Activated gamma-delta T cell treated with anti-CD3 and anti-CD28 coated beads, Interleukin-2, amount 50 U/mL, for 16 hours (primary cell): Measurements from ENCODE around the gene LYPD5.
"Not testable (repeated sequence)": the region's sequence is repeated elsewhere in the genome, so short reads cannot be mapped to it uniquely, and the experiment has no call there.

Source experiments
- DNase-seq: peaks from one replicate; pipeline ENCODE4 v3.0.0-alpha.2; 2020; ENCODE audit warnings: low read depth

LYPD5 gene

DNA sequence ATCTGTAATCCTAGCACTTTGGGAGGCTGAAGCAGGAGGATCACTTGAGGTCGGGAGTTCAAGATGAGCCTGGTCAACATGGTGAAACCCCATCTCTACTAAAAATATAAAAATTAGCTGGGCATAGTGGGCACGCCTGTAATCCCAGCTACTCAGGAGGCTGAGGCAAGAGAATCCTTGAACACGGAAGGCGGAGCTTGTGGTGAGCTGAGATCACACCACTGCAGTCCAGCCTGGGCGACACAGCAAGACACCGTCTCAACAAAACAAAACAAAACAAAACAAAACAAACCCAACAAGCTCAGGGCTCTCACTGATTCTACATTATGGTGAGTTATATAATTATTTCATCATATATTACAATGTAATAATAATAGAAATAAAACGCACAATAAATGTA is 4.2 kb upstream of the LYPD5 start:
- not testable (repeated sequence) for DNase-seq

DNA sequence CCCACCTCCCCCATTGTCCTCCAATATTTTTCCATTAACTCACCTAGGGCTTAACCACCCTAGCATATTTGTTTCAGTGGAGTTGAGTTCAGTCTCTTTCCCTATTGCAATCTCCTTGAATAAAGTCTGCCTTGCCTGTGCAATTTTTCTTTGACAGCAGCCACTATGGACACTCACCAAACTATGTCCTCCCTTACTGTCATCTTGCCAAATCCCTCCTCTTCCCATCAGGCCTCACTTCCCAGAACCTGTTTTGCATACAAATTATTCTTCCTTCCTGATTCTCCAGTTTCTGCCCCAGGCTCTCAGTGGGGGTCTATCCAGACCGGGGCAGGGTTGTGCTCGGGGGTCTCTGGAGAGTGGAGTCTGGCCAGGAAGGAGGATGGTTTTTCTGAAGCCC is 2.2 kb upstream of the LYPD5 start:
- no peak for DNase-seq

DNA sequence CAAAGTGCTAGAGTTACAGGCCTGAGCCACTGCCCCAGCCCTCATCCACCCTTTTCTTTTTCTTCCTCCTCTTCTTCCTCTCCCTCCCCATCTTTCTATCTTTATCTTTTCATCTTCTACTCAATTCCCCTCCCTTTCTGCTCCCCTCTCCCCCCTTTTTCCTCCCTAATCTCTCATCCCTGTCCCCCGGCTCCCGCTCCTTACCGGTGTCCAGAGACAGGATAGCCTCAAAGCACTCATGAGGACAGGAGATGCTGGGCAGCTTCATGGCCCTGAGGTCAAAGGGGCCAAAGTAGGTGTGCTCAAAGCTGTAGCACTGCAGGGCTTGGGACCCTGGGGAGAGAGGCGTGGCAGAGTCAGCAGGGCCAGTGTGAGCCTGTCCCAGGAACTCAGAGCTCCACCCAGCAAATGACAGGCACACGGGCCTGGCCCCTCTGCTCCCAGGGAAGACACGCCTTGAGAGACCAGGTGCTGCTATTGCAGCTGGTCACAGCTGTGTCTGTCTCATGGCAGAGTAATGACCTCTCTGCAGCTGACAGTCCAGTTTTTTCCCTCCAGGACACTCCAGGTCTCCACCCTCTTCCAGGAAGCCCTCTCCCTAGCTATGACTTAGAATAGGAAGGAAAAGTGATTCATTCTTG is 2.6 kb downstream of the LYPD5 start:
- DNase-seq = no peak

DNA sequence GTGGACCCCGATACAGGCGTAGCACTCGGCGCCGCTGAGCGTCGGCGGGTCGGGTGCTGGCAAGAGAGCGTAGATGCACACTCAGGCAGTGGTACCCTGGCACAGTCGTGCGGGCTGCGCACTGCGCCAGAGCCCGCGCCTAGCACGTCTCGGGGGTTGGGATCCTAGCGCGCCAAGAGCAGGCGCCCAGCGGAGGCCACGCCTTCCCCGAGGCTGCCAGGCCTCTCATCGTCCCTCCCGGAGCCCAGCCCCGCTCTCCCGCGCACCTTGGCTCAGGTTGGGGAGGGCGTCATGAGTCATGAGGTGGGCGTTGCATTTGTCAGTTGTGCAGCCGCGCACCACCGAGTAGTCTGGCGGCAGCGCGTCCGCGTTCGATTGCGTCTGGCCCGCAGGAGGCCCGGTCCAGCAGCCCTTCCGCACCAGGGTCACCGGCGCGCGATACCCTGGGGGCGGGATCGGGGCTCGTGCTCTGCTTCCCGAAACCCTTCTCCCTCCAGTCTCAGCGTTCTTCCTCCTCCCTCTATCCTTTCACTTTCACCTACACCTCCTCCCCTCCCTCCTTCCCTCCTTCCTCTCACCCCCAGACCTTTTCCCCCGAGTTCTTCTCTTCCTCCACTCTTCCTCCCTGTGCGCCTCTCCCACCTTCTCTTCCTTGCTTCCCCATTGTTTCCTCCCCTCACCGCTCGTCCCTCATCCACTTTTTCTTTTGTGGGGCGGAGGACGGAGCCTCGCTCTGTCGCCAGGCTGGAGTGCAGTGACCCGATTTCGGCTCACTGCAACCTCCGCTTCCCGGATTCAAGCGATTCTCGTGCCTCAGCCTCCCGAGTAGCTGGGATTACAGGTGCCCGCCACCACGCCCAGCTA is 3.5 kb downstream of the LYPD5 start:
- peak; percentile 48 for DNase-seq

DNA sequence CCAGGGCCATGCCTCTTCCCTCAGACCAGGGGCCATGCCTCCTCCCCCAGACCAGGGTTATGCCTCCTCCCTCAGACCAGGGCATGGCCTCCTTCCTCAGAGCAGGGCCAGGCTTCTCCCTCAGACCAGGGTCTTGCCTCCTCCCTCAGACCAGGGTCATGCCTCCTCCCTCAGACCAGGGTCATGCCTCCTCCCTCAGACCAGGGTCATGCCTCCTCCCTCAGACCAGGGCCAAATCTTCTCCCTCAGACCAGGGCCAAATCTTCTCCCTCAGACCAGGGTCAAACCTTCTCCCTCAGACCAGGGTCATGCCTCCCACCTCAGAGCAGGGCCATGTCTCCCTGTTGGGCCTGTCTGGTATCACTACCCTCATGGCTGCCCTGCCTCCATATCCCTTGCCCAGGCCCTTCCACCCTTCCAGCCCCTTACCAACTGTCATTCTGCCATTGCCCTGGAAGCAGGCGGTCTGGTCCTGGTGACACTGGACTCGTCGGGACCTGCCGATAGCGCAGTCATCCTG is 4.2 kb downstream of the LYPD5 start:
- no peak for DNase-seq

DNA sequence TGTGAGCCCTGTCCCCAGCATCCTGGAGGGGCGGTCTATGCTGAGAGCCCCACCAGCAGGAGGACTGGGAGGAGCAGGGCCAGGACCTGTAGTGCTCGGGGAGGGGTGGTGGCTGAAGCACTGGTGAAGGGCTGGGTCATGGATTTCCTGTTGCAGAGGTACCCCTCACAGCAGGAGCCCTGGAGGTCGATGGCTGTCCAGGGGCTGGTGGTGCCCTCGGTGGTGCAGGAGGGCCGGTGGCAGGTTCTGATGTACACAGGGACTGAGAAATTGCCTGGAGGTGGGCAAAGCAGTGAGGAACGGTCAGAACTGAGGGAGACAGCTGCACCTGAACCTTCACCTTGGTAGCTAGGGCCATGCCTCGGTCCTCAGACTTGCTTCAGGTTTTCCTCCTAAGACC is 4.7 kb downstream of the LYPD5 start:
- DNase-seq = no peak

DNA sequence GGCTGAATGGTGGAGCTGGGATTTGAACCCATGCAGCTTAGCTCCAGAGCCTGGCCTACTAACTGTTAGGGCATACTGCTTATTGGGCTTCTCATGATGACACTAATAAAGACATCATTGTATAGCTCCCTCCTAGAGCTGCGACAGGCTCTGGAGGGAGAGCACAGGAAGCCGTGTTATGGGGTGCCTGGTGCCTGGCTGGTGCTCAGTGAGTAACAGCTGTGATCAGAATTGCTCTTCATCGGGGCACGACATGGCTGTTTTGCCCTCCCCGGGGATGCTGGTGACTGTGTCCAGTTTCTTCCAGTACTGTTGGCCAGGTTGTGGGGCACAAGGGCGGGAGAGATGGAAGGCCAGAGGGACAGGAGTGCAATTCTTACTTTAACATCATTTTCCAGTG is 5.1 kb downstream of the LYPD5 start:
- DNase-seq = no peak

DNA sequence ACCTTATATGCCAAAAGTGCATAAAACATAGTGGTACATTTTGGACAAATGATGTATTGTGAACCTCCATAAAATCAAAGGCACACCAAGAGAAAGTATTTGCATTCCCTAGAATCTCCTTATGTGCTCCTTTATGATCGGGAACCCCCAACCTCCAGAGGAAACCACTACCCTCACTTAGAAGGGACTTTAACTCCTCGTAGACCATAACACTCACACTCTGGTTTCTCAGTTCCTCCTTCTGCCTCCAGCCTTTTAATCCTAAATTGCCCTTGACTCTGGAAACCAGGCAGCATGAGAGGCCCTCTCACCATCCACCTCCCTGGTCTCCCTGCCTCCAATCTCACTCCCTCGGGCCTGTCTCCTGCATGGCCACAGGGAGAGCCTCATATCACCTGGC is 11.7 kb downstream of the LYPD5 start:
- DNase-seq = no peak

DNA sequence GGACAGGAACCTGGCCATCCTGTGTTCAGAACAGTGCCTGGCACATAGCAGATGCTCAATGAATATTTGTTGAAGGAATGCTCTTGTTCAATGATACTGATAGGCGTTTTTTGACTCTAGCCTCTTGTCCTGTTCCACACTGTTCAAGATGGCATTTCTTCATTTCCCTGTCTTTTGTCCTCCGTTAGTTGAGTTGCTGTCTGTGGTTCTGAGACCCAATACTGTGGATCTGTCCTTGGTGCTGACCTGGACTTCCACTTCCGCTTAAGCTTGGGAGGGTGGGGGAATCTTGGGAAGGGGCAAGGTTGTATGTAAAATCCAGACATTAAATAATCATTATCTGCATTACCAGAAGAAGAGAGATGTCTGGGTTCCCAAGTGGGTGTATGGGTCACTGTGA is 13.2 kb downstream of the LYPD5 start:
- no peak for DNase-seq

DNA sequence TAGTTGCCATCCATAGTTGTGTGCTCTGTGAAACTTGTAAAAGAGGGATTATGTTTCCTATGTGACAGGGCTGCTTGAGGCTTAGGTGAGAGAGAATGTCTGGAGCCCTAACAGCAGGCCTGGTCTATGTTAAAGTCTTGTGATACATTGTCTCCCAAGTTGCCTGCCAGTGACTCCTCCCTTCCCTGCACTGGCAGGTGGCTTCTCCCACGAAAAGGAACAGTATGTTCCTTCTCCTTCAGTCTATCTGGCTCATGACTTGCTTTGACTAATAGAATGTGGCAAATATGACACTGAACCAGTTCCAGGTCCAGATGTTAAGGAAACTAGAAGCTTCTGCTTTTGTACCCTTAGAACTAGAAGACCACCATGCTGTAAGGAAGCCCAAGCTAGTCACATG is 15.6 kb downstream of the LYPD5 start:
- DNase-seq = no peak

DNA sequence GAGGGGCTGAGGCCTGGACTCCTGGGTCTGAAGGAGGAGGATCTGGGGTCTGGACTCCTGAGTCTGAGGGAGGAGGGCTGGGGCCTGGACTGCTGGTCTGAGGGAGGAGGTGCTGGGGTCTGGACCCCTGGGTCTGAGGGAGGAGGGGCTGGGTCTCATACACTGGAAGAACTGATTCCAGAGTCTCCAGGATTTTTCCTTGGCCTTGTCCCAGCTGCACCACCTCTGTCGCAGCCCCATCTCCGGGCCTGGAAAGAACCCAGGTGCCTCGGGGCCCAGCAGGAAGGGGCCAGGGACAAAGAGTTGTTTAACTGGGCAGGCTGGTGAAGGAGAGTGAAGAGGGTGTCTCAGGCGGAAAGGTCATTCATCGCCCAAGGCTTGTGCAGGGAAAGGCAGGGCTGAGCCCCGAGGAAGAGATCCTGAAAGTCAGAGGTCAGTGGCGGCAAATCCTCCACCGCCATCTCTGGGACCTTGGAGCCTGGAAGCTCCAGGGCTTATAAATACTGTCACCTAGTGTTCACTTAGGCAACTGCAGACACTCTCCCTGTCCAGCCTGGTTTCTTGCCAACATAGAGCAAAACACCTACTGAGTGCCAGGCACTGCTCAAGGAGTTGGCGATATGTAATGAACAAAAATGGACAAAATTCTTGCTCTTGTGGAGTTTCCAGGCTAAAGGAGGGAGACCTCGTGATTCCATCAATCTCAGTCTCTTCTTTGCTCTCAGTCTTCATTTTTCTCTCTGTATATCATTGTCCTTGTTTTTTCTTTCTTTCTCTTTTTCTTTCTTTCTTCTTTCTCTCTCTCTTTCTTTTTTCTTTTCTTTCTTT is 17.1 kb downstream of the LYPD5 start:
- DNase-seq = peak; percentile 16

DNA sequence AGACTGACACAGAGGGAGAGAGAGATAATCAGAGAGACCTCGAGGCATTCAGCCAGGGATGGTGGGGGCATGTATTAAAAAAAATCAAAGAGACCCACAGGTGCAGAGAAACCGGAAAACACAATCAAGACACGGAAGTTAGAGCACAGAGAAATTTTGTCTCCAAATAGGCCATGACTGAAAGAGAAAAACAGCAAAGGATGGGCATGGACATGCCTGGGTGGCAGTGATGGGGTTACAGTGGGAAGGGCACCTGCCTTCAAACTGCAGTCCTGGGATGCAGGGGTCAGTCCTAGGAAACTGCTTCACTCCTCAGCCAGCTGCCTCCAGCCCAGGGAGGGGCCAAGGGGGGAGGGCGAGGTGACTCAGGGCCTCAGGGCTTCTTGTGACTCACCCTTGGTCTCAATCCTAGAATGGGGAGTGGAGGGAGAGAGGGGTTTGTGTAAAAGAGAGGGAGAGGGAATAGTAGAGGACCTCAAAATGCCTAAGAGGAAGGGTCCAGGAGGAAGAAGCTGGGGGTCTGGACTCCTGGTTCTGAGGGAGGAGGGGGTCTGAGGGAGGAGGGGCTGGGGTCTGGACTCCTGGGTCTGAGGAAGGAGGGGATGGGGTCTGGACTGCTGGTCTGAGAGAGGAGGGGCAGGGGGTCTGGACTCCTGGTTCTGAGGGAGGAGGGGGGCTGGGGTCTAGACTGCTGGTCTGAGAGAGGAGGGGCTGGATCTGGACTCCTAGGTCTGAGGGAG is 17.8 kb downstream of the LYPD5 start:
- peak; percentile 19 for DNase-seq

DNA sequence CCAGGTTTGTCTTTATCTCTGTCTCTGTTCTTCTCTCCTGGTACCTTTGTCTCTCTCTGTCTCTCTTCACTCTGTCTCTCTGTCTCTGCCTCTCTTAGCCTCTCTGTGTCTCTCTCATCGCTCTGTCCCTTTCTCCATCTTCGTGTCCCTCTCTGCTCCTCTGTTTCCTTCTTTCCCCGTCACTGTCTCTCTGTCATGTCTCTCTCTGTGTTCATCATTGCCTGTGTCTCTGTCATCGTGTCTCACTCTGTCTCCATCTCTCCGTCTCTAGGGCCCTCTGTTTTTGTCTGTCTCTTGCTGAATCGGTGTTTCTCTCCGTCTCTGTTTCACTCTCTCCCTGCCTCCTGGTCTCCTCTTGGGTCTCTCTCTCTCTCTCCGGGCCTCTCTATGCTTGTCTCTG is 18.6 kb downstream of the LYPD5 start:
- DNase-seq = no peak

DNA sequence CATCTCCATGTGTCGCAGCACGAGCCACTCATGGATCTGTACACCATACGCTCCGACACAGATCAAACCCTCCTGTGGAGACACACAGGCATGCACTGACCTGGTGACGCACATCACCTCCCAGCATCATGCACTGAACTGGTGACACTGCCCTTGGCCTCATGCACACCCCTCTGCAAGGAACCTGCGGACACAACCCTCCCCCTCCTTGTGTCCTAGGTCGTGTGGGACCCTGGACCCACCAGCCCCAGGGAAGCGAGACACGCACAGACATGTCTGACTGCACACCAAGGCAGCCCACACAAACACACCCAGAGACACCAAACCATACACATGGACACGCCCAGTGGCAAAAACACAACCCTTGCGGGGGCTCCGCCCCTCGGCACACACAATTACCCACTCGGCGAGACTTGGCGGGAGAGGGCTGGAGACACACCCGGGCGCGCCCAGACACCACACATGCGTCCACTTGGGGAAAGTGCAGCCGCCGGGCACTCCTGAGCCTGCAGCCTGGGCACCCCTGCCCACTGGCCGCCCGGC is 19.5 kb downstream of the LYPD5 start:
- DNase-seq = no peak

DNA sequence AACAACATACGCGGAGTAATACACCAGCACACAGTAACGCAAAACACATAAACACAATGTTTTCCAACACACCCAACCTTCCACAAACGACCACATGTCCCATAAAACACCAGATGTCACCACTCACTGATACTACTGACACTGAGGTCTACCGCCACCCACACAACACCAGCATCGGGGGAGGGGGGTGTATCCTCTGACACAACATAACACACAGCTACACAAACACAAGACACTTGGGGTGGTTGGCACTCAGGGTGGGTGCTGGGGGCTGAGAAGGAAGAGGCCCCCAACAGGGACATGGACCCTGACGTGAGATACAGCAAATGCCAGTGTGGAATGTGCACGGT is 20.0 kb downstream of the LYPD5 start:
- no peak for DNase-seq

DNA sequence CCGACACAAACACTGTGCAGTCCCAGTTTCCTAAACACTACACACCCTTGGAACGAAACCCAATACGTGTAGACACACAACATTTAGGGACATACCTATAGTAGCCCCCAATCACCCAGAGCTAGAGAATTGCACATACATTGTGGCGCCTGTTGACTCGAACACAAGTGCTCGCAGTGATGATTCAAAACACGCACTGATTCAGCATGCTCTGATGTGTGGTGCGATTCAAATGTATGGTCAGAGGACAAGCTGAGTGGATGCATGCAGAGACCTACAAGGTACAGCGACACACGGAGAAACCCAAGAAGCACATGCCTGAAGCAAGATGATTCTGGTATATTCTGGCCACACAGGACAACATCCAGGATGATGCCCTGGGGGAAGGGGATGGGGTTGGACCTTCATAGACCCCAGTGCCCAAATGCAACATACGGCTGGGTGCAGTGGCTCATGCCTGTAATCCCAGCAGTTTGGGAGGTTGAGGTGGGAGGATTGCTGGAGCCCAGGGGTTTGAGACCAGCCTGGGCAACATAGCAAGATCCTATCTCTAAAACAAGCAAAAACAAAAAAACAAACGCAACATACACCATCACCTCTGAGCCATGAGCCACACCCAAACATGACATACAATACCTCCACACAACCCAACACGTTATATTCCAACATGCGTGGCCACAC is 20.5 kb downstream of the LYPD5 start:
- DNase-seq = no peak

DNA sequence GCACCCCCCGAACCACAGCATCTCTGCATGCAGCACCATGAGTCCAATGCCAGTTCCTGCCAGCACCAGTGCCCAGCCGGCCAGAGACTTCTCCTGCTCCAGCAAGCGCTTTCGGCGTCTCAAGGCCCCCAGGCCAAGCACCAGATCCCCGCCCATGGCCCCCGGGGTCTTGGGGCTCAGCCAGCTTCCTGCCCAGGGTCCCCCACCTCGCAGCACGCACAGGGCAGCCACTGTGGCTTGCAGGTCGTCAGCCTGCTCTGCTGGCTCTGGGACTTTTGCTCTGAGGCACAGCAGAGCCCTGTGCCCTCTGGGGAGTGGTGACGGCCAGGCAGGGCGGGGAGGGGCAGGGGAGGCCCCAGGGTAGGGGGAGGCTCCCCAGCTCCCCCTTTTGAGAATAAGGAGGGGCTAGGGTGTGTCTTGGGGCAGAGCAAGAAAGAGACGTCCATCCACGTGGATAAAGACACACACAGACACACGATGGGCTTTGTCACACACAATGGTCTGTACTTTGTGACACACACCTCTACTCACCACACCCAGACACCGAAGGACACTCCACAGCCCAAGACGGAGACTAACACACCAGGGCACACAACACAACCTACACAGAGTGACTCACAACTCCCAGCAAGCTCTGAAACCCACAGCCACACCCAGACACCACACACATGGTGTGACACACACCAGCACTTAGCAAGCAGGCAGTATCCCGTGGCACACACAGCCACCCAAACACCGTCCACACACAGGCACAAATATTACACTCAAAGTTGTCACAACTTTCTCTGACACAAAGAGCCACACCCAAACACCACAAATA is 21.3 kb downstream of the LYPD5 start, which contains the start of gene KCNN4:
TSS of gene KCNN4 (minus strand) at position 268 of the 820 bp plus-strand sequence. CDS start at position 156, 112 bp downstream.
- peak; percentile 37 for DNase-seq

DNA sequence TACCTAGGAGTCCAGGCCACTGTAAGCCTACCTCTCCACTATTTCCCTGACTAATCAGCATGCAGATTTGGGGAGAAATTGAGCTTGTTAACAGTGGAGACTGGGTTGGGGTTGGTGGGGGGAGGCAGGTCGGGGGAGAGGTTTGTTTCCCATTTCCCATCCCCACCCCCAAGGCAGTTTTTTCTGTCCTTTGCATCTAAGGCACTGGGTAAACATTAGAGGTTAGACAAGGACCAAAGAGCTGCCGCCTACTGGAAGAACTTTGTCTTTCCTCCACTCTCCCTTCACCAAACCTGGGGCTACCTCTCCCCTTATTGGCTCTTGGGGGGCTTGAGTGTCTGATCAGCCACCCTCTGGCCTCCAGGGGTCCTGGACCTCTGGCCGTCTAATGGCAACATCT is 22.4 kb downstream of the LYPD5 start:
- DNase-seq = no peak

DNA sequence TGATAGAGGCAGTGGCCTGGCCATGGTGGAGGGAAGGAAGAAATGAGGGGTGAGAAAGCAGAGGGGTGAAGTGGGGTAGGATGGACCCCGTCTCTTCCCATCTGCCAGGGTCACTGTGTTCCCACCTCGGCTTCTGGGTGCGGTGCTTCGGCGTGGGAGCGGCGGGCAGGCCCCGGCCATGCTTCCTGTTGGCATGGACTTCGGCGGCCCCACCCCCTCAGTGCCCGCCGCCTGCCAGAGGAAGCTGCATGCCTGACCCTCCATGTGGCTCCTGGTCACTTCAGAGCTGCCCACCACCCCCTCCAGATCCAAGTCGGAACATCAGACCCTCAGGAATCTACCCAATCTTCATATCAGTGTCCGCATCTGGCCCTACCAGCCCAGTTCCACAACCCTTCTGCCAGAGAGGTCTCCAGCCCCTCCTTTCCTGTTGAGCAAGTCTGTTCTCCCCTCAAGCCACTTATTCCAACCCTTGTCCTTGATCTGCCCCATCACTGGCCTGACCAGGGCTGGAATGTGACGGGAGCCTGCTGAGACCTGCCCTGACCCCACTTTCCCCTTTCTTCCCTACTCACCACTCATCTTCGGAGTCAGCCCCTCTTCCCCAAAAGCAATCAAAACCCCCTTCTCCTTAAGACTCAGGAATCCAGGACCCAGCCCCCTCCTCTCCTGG is 23.0 kb downstream of the LYPD5 start:
- no peak for DNase-seq

DNA sequence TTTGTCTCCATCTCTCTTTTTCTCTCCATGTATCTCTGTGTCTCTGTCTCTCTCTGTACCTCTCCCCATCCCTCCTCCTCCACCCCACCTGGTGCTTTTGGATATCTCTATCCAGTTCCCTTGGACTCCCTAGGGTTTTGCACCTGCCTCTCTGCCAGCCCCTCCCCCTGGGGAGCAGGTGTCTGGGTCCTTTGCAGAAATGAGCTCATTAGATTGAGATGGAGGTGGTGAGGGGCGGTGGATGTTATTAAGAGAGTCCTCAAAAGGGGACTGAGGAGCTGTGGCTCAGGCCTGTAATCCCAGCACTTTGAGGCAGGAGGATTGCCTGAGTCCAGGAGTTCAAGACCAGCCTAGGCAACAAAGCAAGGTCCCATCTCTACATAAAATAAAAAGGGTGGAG is 23.6 kb downstream of the LYPD5 start:
- DNase-seq = no peak
